ENCODE results near the gene COL13A1.
A peak's percentile ranks its signal among the peaks of the same experiment; 100 is the strongest.

Gene COL13A1

GRCh38 chr10:69890065-69890847 lies 88.5 kb downstream of the COL13A1 start:
- DNase-seq (ENCODE audit: low spot score): no peak

- no peak for DNase-seq (ENCODE audit: low spot score)
These were observed 89.4 kb downstream of the COL13A1 start for GRCh38 chr10:69891057-69891617.

GRCh38 chr10:69892406-69892805 lies 90.7 kb downstream of the COL13A1 start:
- no peak for DNase-seq (ENCODE audit: low spot score)

- no peak for DNase-seq (ENCODE audit: low spot score)
These were observed 91.1 kb downstream of the COL13A1 start for GRCh38 chr10:69892816-69893215.

GRCh38 chr10:69893271-69893900 lies 91.7 kb downstream of the COL13A1 start:
- no peak for DNase-seq (ENCODE audit: low spot score)

GRCh38 chr10:69894156-69894555 lies 92.5 kb downstream of the COL13A1 start:
- no peak for DNase-seq (ENCODE audit: low spot score)

GRCh38 chr10:69895759-69896158 lies 94.1 kb downstream of the COL13A1 start:
- no peak for DNase-seq (ENCODE audit: low spot score)

GRCh38 chr10:69896606-69897231 lies 95.0 kb downstream of the COL13A1 start:
- DNase-seq (ENCODE audit: low spot score): no peak

GRCh38 chr10:69897432-69897831 lies 95.7 kb downstream of the COL13A1 start:
- DNase-seq (ENCODE audit: low spot score): no peak

GRCh38 chr10:69897999-69898398 lies 96.3 kb downstream of the COL13A1 start:
- no peak for DNase-seq (ENCODE audit: low spot score)

GRCh38 chr10:69898524-69898923 lies 96.8 kb downstream of the COL13A1 start:
- no peak for DNase-seq (ENCODE audit: low spot score)

- no peak for DNase-seq (ENCODE audit: low spot score)
These were observed 97.2 kb downstream of the COL13A1 start for GRCh38 chr10:69898941-69899340.

GRCh38 chr10:69899727-69900595 lies 98.3 kb downstream of the COL13A1 start:
- no peak for DNase-seq (ENCODE audit: low spot score)

- DNase-seq (ENCODE audit: low spot score): no peak
These were observed 99.3 kb downstream of the COL13A1 start for GRCh38 chr10:69901022-69901421.

GRCh38 chr10:69901628-69902505 lies 100.2 kb downstream of the COL13A1 start:
- DNase-seq (ENCODE audit: low spot score): peak; percentile 94

GRCh38 chr10:69902835-69903535 lies 101.3 kb downstream of the COL13A1 start:
- DNase-seq (ENCODE audit: low spot score): no peak

- no peak for DNase-seq (ENCODE audit: low spot score)
These were observed 102.8 kb downstream of the COL13A1 start for GRCh38 chr10:69904533-69904932.

- no peak for DNase-seq (ENCODE audit: low spot score)
These were observed 104.7 kb downstream of the COL13A1 start for GRCh38 chr10:69906425-69906824.

- no peak for DNase-seq (ENCODE audit: low spot score)
These were observed 105.8 kb downstream of the COL13A1 start for GRCh38 chr10:69907517-69907916.

GRCh38 chr10:69908124-69908523 lies 106.4 kb downstream of the COL13A1 start:
- no peak for DNase-seq (ENCODE audit: low spot score)
